ENCODE measurements around the gene SORCS1. TPM values are rescaled to one million over a fixed set of nuclear protein-coding genes. Genes with fewer than 3 reads are reported as not detected.

SORCS1 gene
- total and polyA plus RNA-seq, 2 of the 8 experiments (the other 6 are each of a cell fraction or from before 2014, with no cell fraction given): 4.1 to 4.6 TPM

GRCh38 chr10:106525835-106526234 is 638.7 kb downstream of the SORCS1 start:
- no peak for FAIRE-seq
- 100% methylated on average over 1 of the region's 1 CpG; no CpG with 5 or more reads in 1 of the 2 experiments for WGBS, 2 experiments (ENCODE audit: extremely low coverage in 1 of 2, insufficient coverage in 1 of 2, insufficient read length in 1 of 2, insufficient replicate concordance in 2 of 2, low coverage in 1 of 2, low lambda C conversion rate in 2 of 2, missing lambda C conversion rate in 1 of 2)
- TF ChIP-seq RNF2 (IDR thresholded peaks at IDR 0.05; ENCODE audit: borderline replicate concordance, low read depth, low read length, missing control alignments, poor library complexity, severe bottlenecking) (no peak), HDAC6 (IDR thresholded peaks at IDR 0.05; ENCODE audit: low read depth, low read length) (no peak)

More at GRCh38 chr10:106525835-106526234, 638.7 kb downstream of the SORCS1 start:
- no peak overlapping the region for H2BK15ac ChIP-seq (ENCODE audit: low read length)
- H3K4me1 ChIP-seq (replicated peaks in 1 of 4; ENCODE audit: control insufficient read depth in 3 of 4, insufficient read depth in 4 of 4, low read length in 3 of 4): no peaks in the 10 kb centered on the region
- no peak overlapping the region for H2BK20ac ChIP-seq (ENCODE audit: low read length)
- H4K91ac ChIP-seq (replicated peaks; ENCODE audit: insufficient read length, low read length): no peak overlapping the region
- no peaks in the 10 kb centered on the region for H3K23me2 ChIP-seq (ENCODE audit: low read depth, low read length)
- H3K27me3 ChIP-seq (replicated peaks in 1 of 4; ENCODE audit: control insufficient read depth in 3 of 4, extremely low read depth in 1 of 4, insufficient read depth in 3 of 4, low read length in 3 of 4): peaks cover 0 to 3% (median 2%) of the 10 kb centered on the region in 4 experiments; a peak in 5 of 7 replicates
- H2BK5ac ChIP-seq (ENCODE audit: low read depth, low read length): no peak overlapping the region
- H3K18ac ChIP-seq (ENCODE audit: extremely low read depth, low read length): no peak overlapping the region
- no peak overlapping the region for H3K14ac ChIP-seq (ENCODE audit: insufficient read length)
- no peak overlapping the region for H2BK120ac ChIP-seq (replicated peaks; ENCODE audit: low read depth, low read length)
- no peaks in the 10 kb centered on the region for H3K79me1 ChIP-seq (ENCODE audit: low read depth, low read length)
- no peak overlapping the region for H3K27ac ChIP-seq (ENCODE audit: low read depth, low read length)
- ChIA-PET POLR2A (ENCODE audit: partially characterized antibody) (no interaction called here), CTCF (ENCODE audit: partially characterized antibody) (interaction anchor here (1.1 kb wide), 1 partner anchor 10 kb away, joined by 3 read pairs; no protein-coding TSS in a partner anchor)
- H3K36me3 ChIP-seq (ENCODE audit: control insufficient read depth in 2 of 4, insufficient read depth in 4 of 4, low read length in 3 of 4): no peaks in the 10 kb centered on the region
- no peak overlapping the region for H4K5ac ChIP-seq (ENCODE audit: insufficient read length, low read depth, low read length)
- H3K4me3 ChIP-seq (ENCODE audit: extremely low read depth in 1 of 4, insufficient read depth in 2 of 4, low read depth in 3 of 4, low read length in 4 of 4): no peak overlapping the region
- no peak overlapping the region for H3K56ac ChIP-seq (replicated peaks; ENCODE audit: insufficient read length, low read depth, low read length)
- no peak for DNase-seq (ENCODE audit: low read depth in 1 of 2, low spot score in 2 of 2)
- H3K9ac ChIP-seq (replicated peaks in 1 of 4; ENCODE audit: extremely low read depth in 1 of 4, low read depth in 3 of 4, low read length in 3 of 4): no peak overlapping the region
- no peak overlapping the region for H3K4ac ChIP-seq (replicated peaks; ENCODE audit: insufficient read length, low read depth, low read length)
- H3K9me3 ChIP-seq (ENCODE audit: insufficient read depth in 2 of 2, low read depth in 1 of 2, low read length in 1 of 2): no peaks in the 10 kb centered on the region
- H4K20me1 ChIP-seq (replicated peaks in 1 of 2; ENCODE audit: control insufficient read depth in 1 of 2, insufficient read depth in 2 of 2, low read length in 2 of 2): no peaks in the 10 kb centered on the region
- no peak overlapping the region for H2AFZ ChIP-seq (ENCODE audit: low read length)
- H4K8ac ChIP-seq (ENCODE audit: extremely low read depth, insufficient read depth, low read length): no peak overlapping the region
- H3K4me2 ChIP-seq (ENCODE audit: insufficient read depth in 1 of 2, low read depth in 2 of 2, low read length in 2 of 2): no peak overlapping the region
- no peak overlapping the region for H2AK5ac ChIP-seq (ENCODE audit: low read depth, low read length)
- H3K23ac ChIP-seq (ENCODE audit: insufficient read length): no peak overlapping the region
- no peak overlapping the region for H2BK12ac ChIP-seq (ENCODE audit: low read depth, low read length)
- H3K79me2 ChIP-seq (ENCODE audit: control insufficient read depth in 1 of 2, insufficient read depth in 2 of 2, low read length in 2 of 2): no peaks in the 10 kb centered on the region
